AG20443 (cell line): ENCODE data around the gene KLHL7.
A peak's percentile ranks its signal among the peaks of the same experiment; 100 is the strongest.

ENCODE experiments used
- DNase-seq: peaks from one replicate; pipeline ENCODE4 v3.0.0; 2012; ENCODE audit warnings: low spot score, mixed read lengths

Gene KLHL7, protein sequence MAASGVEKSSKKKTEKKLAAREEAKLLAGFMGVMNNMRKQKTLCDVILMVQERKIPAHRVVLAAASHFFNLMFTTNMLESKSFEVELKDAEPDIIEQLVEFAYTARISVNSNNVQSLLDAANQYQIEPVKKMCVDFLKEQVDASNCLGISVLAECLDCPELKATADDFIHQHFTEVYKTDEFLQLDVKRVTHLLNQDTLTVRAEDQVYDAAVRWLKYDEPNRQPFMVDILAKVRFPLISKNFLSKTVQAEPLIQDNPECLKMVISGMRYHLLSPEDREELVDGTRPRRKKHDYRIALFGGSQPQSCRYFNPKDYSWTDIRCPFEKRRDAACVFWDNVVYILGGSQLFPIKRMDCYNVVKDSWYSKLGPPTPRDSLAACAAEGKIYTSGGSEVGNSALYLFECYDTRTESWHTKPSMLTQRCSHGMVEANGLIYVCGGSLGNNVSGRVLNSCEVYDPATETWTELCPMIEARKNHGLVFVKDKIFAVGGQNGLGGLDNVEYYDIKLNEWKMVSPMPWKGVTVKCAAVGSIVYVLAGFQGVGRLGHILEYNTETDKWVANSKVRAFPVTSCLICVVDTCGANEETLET

DNA sequence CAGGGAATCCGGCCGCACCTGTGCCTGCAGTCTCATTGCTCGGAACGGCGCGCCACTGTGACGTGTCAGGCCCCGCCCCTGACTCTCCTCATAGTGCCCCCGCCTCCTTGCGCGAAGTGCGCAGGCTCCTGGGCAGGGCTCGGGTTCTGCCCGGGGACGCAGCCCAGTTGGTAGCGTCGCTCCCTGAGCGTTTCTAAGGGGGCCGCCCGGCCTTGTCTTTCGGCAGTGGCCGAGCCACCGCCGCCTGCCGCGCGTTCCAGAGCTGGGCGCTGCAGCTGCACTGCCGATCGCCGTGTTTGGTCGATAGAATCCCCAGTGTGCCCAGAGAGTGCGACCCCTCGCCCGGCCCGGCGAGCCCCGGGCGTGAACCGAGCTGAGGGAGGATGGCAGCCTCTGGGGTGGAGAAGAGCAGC, at the start of gene KLHL7:
Gene KLHL7 (plus strand): TSS at position 142 of the 413 bp plus-strand sequence. CDS start 242 bp downstream, at position 384.
- peak; percentile 99 for DNase-seq

GRCh38 chr7:23058408-23059096, 47.0 kb upstream of the KLHL7 start:
- peak; percentile 54 for DNase-seq

DNA sequence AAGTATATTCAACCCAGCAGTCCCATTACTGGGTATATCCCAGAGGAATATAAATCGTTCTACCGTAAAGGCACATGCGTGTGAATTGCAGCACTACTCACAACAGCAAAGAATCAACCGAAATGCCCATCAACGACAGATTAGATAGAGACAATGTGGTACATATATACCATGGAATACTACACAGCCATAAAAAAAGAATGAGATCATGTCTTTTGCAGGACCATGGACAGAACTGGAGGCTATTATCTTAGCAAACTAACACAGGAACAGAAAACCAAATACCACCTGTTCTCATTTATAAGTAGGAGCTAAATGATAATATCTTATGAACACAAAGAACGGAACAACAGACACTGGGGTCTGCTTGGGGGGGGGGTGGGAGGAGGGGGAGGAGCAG, 44.3 kb upstream of the KLHL7 start:
- DNase-seq: no peak

DNA sequence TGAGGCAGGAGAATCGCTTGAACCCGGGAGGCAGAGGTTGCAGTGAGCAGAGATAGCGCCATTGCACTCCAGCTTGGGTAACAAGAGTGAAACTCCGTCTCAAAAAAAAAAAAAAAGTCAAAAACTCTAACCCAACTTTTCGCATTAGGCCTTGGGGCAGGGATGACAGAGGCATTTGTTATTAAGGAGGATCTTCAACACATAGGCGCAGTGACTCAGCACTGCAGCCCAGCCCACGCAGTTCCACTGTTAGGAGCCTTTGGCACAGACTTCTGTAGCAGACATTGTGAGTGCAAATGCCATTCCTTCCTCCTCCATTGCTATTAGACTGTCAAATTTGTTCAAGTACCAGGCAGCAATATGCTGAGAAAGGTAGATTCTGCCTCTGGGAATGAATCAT, 43.1 kb upstream of the KLHL7 start:
- no peak for DNase-seq

DNA sequence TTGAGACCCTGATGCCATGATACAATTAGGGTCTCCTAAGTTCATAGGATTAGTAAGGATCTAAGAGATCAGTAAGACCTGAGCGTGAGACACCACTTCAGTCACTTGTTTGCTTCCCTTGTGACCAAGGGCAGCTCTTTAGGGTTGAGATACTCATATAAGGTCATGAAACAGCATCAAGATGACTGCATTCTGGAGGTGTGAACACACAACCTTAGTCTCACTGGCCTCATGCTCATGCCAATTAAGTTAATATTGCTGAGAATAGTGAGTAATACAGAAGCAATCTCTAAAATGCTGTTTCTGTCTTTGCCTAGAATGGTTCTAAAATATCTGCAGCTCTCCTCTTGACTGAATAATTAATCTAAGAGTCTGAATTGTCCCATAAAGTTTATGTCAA, 39.6 kb upstream of the KLHL7 start:
- DNase-seq: peak; percentile 41

DNA sequence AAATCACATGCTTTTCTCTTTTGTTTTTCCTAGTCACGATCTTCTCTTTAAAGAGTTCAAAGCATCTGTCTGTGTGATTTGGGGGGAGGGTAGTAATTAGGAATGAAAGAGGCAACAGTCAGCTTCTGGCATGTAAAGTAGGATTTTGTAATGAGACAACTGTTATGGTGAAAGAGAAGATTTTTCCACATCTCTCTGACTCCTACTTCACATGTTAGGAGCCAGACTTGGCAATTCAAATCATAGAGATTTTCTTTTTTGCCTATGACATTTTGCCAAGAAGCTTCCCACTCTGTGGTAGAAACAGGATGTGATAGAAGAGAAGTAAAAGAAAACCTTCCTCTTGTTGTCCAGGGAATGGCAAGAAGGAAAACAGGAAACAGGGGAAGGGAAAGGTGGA, 38.3 kb upstream of the KLHL7 start:
- DNase-seq: peak; percentile 65

- DNase-seq: peak; percentile 34
These were observed 33.5 kb upstream of the KLHL7 start for GRCh38 chr7:23072048-23072447.

DNA sequence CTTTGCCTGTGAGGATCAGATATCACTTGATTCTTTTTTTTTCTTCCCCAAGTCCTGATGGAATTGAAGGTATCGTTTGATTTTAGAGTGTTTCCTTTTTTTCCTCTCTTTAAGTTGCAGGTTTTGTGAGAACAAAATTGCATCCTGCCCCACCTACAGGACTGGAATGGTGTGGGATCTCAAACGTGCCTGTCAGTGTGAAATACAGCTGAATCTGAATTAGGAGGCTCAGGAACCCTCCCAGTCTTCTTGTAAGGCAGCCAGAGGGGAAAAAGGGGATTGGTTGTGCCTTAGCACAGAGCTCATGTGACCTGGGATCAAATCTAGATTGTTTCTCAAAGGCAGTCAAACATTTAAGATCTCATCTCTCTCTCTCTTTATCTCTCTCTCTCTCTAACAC, 32.7 kb upstream of the KLHL7 start:
- DNase-seq: no peak

GRCh38 chr7:23074443-23075261, 30.9 kb upstream of the KLHL7 start:
- DNase-seq: no peak

DNA sequence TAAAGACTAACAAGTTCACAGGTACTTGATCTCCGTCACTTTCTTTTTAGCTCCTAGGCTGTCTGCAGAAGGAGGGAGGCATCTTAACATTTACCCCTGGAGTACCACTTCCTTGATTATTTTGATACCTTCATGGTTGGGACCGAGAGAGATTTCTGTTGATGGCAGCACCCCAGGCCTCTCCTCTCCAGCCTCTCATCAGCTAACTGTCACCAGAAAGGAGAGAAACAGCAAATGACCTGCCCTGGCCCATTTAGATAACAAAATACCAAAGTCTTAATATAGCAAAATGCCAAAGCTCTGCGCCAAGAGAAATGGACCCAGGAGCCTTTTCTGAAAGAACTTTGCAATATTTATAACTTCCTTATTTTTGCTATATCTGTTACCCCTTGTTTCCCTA, 30.0 kb upstream of the KLHL7 start:
- no peak for DNase-seq

DNA sequence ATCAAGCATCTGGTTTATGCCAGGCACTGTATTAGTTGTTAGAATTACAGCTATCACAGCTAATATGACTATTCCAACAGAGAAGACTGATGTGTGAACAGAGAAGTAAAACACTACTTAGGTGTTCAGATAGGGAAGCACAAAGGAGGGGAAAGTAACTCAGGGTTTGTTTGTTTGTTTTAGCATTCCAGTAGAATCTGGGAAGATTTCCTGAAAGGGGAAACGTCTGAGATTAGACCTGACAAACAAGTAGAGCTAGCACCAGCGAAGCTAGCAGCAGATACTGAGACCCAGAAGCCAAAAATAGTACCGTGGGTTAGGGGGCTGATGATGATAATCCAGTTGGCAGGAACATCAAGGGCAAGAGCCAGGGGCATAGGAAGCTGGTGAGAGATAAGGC, 28.8 kb upstream of the KLHL7 start:
- DNase-seq: no peak

DNA sequence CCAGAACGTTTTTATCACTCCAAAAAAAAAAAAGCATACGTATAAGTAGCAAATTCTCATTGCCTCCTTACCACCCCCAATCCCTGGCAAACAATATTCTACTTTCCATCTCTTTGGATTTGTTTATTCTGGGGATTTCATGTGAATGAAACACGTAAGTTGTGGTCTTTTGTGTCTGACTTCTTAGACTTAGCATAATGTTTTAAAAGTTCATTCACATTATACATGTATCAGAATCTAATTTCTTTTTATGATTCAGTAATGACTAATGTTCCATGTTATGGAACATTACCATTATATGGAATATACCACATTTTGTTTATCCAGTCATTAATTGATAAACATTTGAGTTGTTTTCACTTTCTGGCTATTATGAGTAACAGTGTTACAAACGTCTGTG, 12.5 kb upstream of the KLHL7 start:
- no peak for DNase-seq

GRCh38 chr7:23093546-23093945, 12.0 kb upstream of the KLHL7 start:
- no peak for DNase-seq

GRCh38 chr7:23096518-23097290, 8.9 kb upstream of the KLHL7 start:
- no peak for DNase-seq

GRCh38 chr7:23098029-23098428, 7.6 kb upstream of the KLHL7 start:
- no peak for DNase-seq

DNA sequence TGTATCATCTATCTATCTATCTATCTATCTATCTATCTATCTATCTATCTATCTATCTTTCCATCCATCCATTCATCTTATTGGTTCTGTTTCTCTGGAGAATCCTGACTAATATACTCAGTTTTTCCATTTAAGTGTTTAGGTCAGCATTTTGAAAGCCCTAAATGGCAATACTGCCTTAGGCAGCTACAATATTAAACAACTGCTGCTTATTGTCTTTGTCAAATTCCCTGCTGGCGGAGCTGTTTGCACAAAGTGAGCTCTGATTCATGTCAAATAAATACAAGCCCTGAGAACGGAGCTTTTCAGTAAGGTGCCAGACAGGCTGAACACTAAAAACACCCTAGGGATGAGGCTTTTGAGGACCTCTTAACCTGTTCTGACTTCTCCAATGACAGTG, 7.1 kb upstream of the KLHL7 start:
- no peak for DNase-seq

DNA sequence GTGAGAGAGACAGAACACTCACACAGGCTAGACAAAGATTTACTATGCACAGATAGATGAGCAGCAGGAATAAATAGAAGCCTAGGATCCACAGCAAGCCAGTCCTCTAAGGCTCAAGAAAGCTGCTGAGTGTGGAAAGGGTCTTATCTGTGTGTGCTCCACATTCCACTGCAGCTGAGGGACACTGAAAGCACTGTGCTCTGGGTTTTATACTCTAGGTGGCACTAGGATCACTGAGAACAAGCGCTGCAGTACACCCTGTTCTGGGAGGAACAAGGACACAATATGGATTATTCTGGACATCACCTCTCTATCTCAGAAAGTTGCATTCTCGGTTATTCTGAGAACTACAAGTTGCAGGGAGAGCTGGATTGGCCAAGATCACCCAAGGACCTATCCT, 4.9 kb upstream of the KLHL7 start:
- no peak for DNase-seq

DNA sequence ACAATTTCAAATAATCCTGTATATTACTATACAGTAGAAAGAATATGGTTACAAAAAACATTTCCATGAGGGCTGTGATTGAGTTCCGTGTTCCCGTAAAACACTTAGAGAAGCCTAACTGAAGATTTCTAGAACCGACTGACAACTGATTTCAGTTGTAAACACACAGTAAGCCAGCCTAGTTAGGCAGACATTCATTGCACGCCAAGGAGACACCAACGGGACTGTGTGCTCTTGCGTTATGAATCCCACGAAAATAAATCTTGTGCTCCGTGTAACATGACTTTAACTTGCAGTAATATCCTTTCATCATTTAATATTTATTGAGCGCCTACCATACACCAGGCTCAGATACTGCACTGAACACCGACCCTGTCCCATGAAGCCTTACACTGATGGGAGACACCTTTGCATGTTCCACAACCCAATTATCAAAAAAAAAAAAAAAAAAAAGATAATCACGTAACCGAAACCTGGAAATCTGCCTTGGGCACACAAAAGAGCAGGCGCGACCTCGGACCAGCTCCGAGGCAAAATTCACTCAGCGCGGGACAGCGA, 420 bp upstream of the KLHL7 start:
- DNase-seq: no peak

DNA sequence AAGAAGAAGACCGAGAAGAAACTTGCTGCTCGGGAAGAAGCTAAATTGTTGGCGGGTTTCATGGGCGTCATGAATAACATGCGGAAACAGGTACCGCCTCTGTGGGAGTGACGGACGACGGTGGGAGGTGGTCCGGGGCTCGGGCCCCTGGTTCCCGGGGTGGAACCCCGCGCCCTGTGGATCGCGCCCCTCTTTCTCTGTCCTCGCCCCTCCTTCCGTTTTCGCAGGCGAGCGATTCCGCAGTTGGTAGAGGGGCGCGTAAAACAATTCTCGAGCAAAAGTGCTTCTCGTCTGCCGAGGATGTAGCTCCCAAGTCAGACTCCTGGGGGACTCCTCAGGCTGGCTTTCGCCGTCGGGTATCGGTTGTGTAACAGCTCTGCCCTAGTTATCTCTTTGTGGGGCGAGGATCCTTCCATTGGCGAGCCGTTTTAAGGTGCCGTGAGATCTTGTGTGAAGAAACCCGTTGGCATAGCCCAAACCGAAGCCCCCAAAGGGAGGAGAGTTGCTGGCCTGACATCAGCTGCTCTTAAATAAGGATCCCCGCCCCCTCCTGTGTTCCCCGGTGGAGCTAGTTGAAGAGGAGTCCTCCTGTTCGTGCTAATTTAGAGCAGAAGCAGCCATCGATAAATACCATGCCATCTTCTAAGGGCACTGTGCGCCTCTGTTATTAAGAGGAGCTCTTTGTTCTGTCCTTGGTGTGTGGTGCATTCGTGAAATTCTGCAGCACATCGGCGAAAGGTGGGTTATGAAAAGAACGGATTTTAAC, 655 bp downstream of the KLHL7 start:
- peak; percentile 59 for DNase-seq
